Measurements from ENCODE around the gene PFKL. TPM values are rescaled to one million over a fixed set of nuclear protein-coding genes. Genes with fewer than 3 reads are reported as not detected.

Gene PFKL
- total RNA-seq, 4 donors from 2014 or later = 92.8 to 121 (median 117) TPM

GRCh38 chr21:44365251-44365966 is 65.6 kb downstream of the PFKL start:
- no peaks in the 10 kb centered on the region for H3K36me3 ChIP-seq
- no peak overlapping the region for H3K4me3 ChIP-seq
- H3K9me3 ChIP-seq = peaks cover 10% of the 10 kb centered on the region
- H3K27me3 ChIP-seq = peaks cover 38% of the 10 kb centered on the region
- peaks cover 7% of the 10 kb centered on the region for H3K4me1 ChIP-seq
- TF ChIP-seq EP300 (IDR thresholded peaks at IDR 0.05) (no peak), POLR2A (IDR thresholded peaks at IDR 0.05) (no peak), POLR2AphosphoS5 (IDR thresholded peaks at IDR 0.05) (no peak)
- TF ChIP-seq, protein P1, sequence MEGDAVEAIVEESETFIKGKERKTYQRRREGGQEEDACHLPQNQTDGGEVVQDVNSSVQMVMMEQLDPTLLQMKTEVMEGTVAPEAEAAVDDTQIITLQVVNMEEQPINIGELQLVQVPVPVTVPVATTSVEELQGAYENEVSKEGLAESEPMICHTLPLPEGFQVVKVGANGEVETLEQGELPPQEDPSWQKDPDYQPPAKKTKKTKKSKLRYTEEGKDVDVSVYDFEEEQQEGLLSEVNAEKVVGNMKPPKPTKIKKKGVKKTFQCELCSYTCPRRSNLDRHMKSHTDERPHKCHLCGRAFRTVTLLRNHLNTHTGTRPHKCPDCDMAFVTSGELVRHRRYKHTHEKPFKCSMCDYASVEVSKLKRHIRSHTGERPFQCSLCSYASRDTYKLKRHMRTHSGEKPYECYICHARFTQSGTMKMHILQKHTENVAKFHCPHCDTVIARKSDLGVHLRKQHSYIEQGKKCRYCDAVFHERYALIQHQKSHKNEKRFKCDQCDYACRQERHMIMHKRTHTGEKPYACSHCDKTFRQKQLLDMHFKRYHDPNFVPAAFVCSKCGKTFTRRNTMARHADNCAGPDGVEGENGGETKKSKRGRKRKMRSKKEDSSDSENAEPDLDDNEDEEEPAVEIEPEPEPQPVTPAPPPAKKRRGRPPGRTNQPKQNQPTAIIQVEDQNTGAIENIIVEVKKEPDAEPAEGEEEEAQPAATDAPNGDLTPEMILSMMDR (IDR thresholded peaks at IDR 0.05) = no peak
- no peak overlapping the region for H3K27ac ChIP-seq
- WGBS = 83% methylated on average over 6 of the region's 18 CpGs
- DNase-seq (ENCODE audit: low spot score in 2 of 2) = peak; percentile 40 to 58

DNA sequence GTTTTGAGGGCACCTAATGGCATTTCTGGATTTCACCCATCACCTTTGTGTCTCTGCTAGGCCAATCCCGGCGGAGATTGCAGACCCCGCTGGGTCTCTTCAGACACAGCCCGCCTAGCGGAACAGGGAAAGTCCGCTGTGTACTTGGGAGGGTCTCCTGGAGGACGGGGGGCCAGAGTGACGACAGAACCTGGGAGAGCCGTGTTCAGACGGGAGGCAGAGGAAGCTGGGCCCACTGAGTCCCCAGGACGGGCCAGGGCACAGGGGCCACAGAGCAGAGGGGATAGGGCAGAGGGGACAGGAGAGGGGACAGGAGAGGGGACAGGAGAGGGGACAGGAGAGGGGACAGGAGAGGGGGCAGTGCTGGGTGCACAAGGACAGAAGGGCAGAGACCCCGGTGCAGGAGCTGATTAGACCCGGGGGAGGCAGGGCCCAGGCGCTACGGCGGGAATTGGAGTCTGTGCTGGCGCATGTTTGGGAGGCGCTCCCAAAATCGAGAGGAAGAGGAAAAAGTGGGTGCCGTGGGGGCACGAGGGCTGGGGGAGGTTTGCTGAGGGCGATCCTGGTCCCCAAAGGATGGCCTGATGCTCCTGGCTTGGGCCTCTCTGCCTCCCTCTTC is 66.2 kb downstream of the PFKL start:
- peak in 1 of 2 donors; percentile 40 for DNase-seq (ENCODE audit: low spot score in 2 of 2)
- H3K4me1 ChIP-seq = peaks cover 7% of the 10 kb centered on the region
- no peak overlapping the region for H3K4me3 ChIP-seq
- H3K27ac ChIP-seq = no peak overlapping the region
- peaks cover 45% of the 10 kb centered on the region for H3K27me3 ChIP-seq
- WGBS = 93% methylated on average over 22 of the region's 22 CpGs
- peaks cover 10% of the 10 kb centered on the region for H3K9me3 ChIP-seq
- TF ChIP-seq, protein P1 (IDR thresholded peaks at IDR 0.05) = no peak
- TF ChIP-seq POLR2AphosphoS5 (IDR thresholded peaks at IDR 0.05) = no peak
- no peak for TF ChIP-seq EP300 (IDR thresholded peaks at IDR 0.05)
- TF ChIP-seq POLR2A (IDR thresholded peaks at IDR 0.05) = no peak
- no peaks in the 10 kb centered on the region for H3K36me3 ChIP-seq

DNA sequence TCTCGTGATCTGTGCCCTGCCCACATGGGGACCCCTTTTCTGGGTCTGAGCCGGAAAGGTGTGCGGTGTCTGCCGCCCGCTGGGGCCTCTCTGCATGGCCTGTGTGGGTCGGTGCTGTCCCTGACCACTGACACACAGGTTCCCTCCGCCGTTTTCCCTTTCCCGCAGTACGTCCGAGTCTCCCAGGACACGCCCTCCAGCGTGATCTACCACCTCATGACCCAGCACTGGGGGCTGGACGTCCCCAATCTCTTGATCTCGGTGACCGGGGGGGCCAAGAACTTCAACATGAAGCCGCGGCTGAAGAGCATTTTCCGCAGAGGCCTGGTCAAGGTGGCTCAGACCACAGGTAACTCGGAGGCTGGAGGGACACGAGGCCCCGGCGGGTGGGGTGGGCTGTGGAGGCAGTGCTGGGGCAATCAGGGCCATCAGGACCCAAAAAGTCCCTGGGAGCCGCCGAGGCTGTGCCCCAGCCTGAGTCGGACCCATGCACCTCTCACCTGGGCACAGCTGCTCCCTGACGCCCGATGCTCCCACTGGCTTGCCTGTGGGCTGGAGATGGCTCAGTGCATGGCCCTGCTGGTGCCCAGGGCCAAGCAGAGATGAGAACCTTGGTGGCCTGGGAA is 66.8 kb downstream of the PFKL start:
- 93% methylated on average over 18 of the region's 28 CpGs for WGBS
- TF ChIP-seq, protein P1 (IDR thresholded peaks at IDR 0.05) = no peak
- TF ChIP-seq EP300 (IDR thresholded peaks at IDR 0.05) (no peak), POLR2A (IDR thresholded peaks at IDR 0.05) (no peak), POLR2AphosphoS5 (IDR thresholded peaks at IDR 0.05) (no peak)
- H3K27me3 ChIP-seq = peaks cover 47% of the 10 kb centered on the region
- H3K36me3 ChIP-seq = no peaks in the 10 kb centered on the region
- H3K4me1 ChIP-seq = peaks cover 7% of the 10 kb centered on the region
- peak in 1 of 2 donors; percentile 51 for DNase-seq (ENCODE audit: low spot score in 2 of 2)
- H3K4me3 ChIP-seq = no peak overlapping the region
- peaks cover 10% of the 10 kb centered on the region for H3K9me3 ChIP-seq
- no peak overlapping the region for H3K27ac ChIP-seq

GRCh38 chr21:44368711-44369446 is 69.0 kb downstream of the PFKL start:
- H3K27me3 ChIP-seq = peaks cover 54% of the 10 kb centered on the region
- TF ChIP-seq EP300 (IDR thresholded peaks at IDR 0.05) (no peak), POLR2A (IDR thresholded peaks at IDR 0.05) (no peak), POLR2AphosphoS5 (IDR thresholded peaks at IDR 0.05) (no peak)
- TF ChIP-seq, protein P1 (IDR thresholded peaks at IDR 0.05) = no peak
- peaks cover 7% of the 10 kb centered on the region for H3K4me1 ChIP-seq
- DNase-seq (ENCODE audit: low spot score in 2 of 2) = no peak
- 42% methylated on average over 16 of the region's 35 CpGs for WGBS
- no peak overlapping the region for H3K27ac ChIP-seq
- H3K36me3 ChIP-seq = no peaks in the 10 kb centered on the region
- H3K9me3 ChIP-seq = no peaks in the 10 kb centered on the region
- no peak overlapping the region for H3K4me3 ChIP-seq
